Nephron (organoid): ENCODE measurements around the gene ZNF354C.

Experiments
- H3K27ac Mint-ChIP-seq, 3 experiments: 2 replicates each; pipeline ENCODE4 v1.8.0; 2020; ENCODE audit warnings: mixed read lengths in 3 of 3, mild to moderate bottlenecking in 2 of 3, moderate library complexity in 1 of 3
- H3K27me3 Mint-ChIP-seq: 2 replicates; pipeline ENCODE4 v1.8.0; 2021; ENCODE audit warnings: low read depth, mild to moderate bottlenecking, moderate library complexity, mixed read lengths
- H3K36me3 Mint-ChIP-seq: 2 replicates; pipeline ENCODE4 v1.8.0; 2020; ENCODE audit warnings: low read depth, mixed read lengths
- H3K4me1 Mint-ChIP-seq: 2 replicates; pipeline ENCODE4 v1.8.0; 2020; ENCODE audit warnings: mixed read lengths
- H3K4me3 Mint-ChIP-seq, 3 experiments: 2 replicates each; pipeline ENCODE4 v1.8.0; 2020; ENCODE audit warnings: mild to moderate bottlenecking in 3 of 3, mixed read lengths in 3 of 3, moderate library complexity in 2 of 3
- H3K9me3 Mint-ChIP-seq: 2 replicates; pipeline ENCODE4 v1.8.0; 2020; ENCODE audit warnings: mixed read lengths
- CTCF ChIP-seq, 3 experiments: fragments of 200-600 bp; sonication (generic); IDR thresholded peaks; one replicate each; pipeline ENCODE4 v1.5.0; 2021; ENCODE audit warnings: antibody characterized with exemption in 3 of 3; ENCODE audit not compliant: unreplicated experiment in 3 of 3

The ZNF354C gene

GRCh38 chr5:179128041-179128365, 67.8 kb downstream of the ZNF354C start:
- Mint-ChIP-seq H3K27me3 (no peaks in the 10 kb centered on the region), H3K4me3 (no peak overlapping the region), H3K9me3 (peaks cover 19% of the 10 kb centered on the region), H3K36me3 (peaks cover 15% of the 10 kb centered on the region), H3K27ac (no peak overlapping the region), H3K4me1 (peaks cover 5% of the 10 kb centered on the region)
- TF ChIP-seq CTCF (IDR thresholded peaks at IDR 0.05; ENCODE audit: unreplicated experiment in 3 of 3), result no peak

- Mint-ChIP-seq H3K4me3 (no peak overlapping the region), H3K4me1 (peaks cover 5% of the 10 kb centered on the region), H3K9me3 (peaks cover 17% of the 10 kb centered on the region), H3K27me3 (no peaks in the 10 kb centered on the region), H3K27ac (no peak overlapping the region), H3K36me3 (peaks cover 15% of the 10 kb centered on the region)
- no peak for TF ChIP-seq CTCF (IDR thresholded peaks at IDR 0.05; ENCODE audit: unreplicated experiment in 3 of 3)
These were observed 68.8 kb downstream of the ZNF354C start for GRCh38 chr5:179128976-179129375.

GRCh38 chr5:179129607-179130071, 69.5 kb downstream of the ZNF354C start:
- TF ChIP-seq CTCF (IDR thresholded peaks at IDR 0.05; ENCODE audit: unreplicated experiment in 3 of 3), result no peak
- Mint-ChIP-seq H3K27ac (no peak overlapping the region), H3K9me3 (peaks cover 13% of the 10 kb centered on the region), H3K27me3 (peaks cover 4% of the 10 kb centered on the region), H3K4me1 (peaks cover 5% of the 10 kb centered on the region), H3K4me3 (no peak overlapping the region), H3K36me3 (peaks cover 15% of the 10 kb centered on the region)

- Mint-ChIP-seq H3K4me1 (peaks cover 5% of the 10 kb centered on the region), H3K9me3 (peaks cover 13% of the 10 kb centered on the region), H3K4me3 (no peak overlapping the region), H3K27ac (no peak overlapping the region), H3K27me3 (peaks cover 4% of the 10 kb centered on the region), H3K36me3 (peaks cover 15% of the 10 kb centered on the region)
- no peak for TF ChIP-seq CTCF (IDR thresholded peaks at IDR 0.05; ENCODE audit: unreplicated experiment in 3 of 3)
These were observed 70.0 kb downstream of the ZNF354C start for GRCh38 chr5:179130101-179130681.

- Mint-ChIP-seq H3K4me3 (no peak overlapping the region), H3K27ac (no peak overlapping the region), H3K36me3 (peaks cover 15% of the 10 kb centered on the region), H3K9me3 (peaks cover 9% of the 10 kb centered on the region), H3K27me3 (peaks cover 4% of the 10 kb centered on the region), H3K4me1 (peaks cover 5% of the 10 kb centered on the region)
- no peak for TF ChIP-seq CTCF (IDR thresholded peaks at IDR 0.05; ENCODE audit: unreplicated experiment in 3 of 3)
These were observed 71.2 kb downstream of the ZNF354C start for GRCh38 chr5:179131321-179131835.
